H1 (cell line): ENCODE measurements around the gene GON4L. TPM values are rescaled to one million over a fixed set of nuclear protein-coding genes. Genes with fewer than 3 reads are reported as not detected.

Experiments used
- CREB1 ChIP-seq: IDR thresholded peaks from 2 replicates; pipeline ENCODE4 v1.6.1; 2012; ENCODE audit warnings: inconsistent platforms
- HDAC2 ChIP-seq, 2 experiments: fragments of 300-600 bp in 1 of 2; sonication (generic) in 1 of 2; IDR thresholded peaks; 2 replicates each; pipeline ENCODE4 v1.6.1; 2011 to 2012; ENCODE audit warnings: low read depth in 2 of 2, low read length in 2 of 2, mild to moderate bottlenecking in 2 of 2, moderate library complexity in 2 of 2, borderline replicate concordance in 1 of 2, inconsistent platforms in 1 of 2
- RBBP5 ChIP-seq: IDR thresholded peaks from 2 replicates; pipeline ENCODE4 v1.7.1; 2012; ENCODE audit warnings: low read depth, mild to moderate bottlenecking, inconsistent platforms, low read length, moderate library complexity, borderline replicate concordance
- RNF2 ChIP-seq: fragments of 200-900, 300-1000 bp; sonication (generic); IDR thresholded peaks from 2 replicates; pipeline ENCODE4 v1.7.1; 2016; ENCODE audit warnings: borderline replicate concordance, low read depth, mild to moderate bottlenecking, antibody characterized with exemption, low read length; ENCODE audit not compliant: poor library complexity, severe bottlenecking; ENCODE audit errors: missing control alignments
- TBP ChIP-seq: IDR thresholded peaks from 2 replicates; pipeline ENCODE4 v1.6.1; 2011; ENCODE audit warnings: low read depth, low read length, improper control_type of control experiment
- ZNF274 ChIP-seq: IDR thresholded peaks from 2 replicates; pipeline ENCODE4 v1.7.0; 2012; ENCODE audit warnings: low read length, borderline replicate concordance; ENCODE audit errors: extremely low read depth
- polyA plus RNA-seq, 7 experiments: library from polyadenylated mRNA; depleted of rRNA in 3 of 7; stranded (reverse) in 5 of 7; unstranded in 2 of 7; fragments of >200 nt in 5 of 7; fragments of 200-250 nt in 2 of 7; gene quantifications; 1 replicate in 5 of 7; 2 replicates in 1 of 7; 4 replicates in 1 of 7; pipeline versions ENCODE4 v1.2.1 to v1.2.3, GENCODE V29; 2011 to 2013; ENCODE audit warnings: missing spikeins in 2 of 7, mixed read lengths in 2 of 7
- total RNA-seq: library from RNA; stranded (reverse); fragmentation: NEBNext Ultra II Directional; extraction: Animal tissue kit (Norgen Biotek cat#: 25700); gene quantifications from 2 replicates; pipeline ENCODE4 v1.2.1, GENCODE V29; 2021
- TF ChIP-seq, protein P1 (sequence below): fragments of 300-600 bp; sonication (generic); IDR thresholded peaks from 2 replicates; pipeline ENCODE4 v1.7.1; 2012; ENCODE audit warnings: low read length, moderate library complexity, mild to moderate bottlenecking, inconsistent platforms; ENCODE audit not compliant: insufficient replicate concordance
- TF ChIP-seq, protein P2 (sequence below): IDR thresholded peaks from 2 replicates; pipeline ENCODE4 v1.6.1; 2011; ENCODE audit warnings: low read length, improper control_type of control experiment
- TF ChIP-seq, protein P3 (sequence below): IDR thresholded peaks from 2 replicates; pipeline ENCODE4 v1.6.1; 2012; ENCODE audit warnings: inconsistent platforms

Gene GON4L
- total and polyA plus RNA-seq, 2 of the 8 experiments (the other 6 are each of a cell fraction or from before 2014, with no cell fraction given), result 26.2 to 52.1 TPM

DNA sequence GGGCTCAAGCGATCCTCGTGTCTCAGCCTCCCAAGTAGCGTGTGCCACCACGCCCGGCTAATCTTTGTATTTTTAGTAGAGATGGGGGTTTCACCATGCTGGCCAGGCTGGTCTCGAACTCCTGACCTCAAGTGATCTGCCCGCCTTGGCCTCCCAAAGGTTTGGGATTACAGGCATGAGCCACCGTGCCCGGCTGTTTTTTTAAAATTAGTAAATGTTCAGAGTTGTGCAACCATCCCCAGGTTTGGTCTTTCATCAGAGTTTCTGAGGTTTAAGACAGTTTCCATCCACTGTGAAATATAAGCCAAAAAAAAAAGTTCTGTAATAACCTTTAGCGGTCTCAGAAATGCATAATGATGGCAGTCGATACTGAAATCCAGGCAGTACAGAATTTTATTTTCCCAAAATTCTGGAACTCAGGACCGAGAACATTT lies 1.8 kb upstream of the GON4L start (continued):
- TF ChIP-seq, protein P1, sequence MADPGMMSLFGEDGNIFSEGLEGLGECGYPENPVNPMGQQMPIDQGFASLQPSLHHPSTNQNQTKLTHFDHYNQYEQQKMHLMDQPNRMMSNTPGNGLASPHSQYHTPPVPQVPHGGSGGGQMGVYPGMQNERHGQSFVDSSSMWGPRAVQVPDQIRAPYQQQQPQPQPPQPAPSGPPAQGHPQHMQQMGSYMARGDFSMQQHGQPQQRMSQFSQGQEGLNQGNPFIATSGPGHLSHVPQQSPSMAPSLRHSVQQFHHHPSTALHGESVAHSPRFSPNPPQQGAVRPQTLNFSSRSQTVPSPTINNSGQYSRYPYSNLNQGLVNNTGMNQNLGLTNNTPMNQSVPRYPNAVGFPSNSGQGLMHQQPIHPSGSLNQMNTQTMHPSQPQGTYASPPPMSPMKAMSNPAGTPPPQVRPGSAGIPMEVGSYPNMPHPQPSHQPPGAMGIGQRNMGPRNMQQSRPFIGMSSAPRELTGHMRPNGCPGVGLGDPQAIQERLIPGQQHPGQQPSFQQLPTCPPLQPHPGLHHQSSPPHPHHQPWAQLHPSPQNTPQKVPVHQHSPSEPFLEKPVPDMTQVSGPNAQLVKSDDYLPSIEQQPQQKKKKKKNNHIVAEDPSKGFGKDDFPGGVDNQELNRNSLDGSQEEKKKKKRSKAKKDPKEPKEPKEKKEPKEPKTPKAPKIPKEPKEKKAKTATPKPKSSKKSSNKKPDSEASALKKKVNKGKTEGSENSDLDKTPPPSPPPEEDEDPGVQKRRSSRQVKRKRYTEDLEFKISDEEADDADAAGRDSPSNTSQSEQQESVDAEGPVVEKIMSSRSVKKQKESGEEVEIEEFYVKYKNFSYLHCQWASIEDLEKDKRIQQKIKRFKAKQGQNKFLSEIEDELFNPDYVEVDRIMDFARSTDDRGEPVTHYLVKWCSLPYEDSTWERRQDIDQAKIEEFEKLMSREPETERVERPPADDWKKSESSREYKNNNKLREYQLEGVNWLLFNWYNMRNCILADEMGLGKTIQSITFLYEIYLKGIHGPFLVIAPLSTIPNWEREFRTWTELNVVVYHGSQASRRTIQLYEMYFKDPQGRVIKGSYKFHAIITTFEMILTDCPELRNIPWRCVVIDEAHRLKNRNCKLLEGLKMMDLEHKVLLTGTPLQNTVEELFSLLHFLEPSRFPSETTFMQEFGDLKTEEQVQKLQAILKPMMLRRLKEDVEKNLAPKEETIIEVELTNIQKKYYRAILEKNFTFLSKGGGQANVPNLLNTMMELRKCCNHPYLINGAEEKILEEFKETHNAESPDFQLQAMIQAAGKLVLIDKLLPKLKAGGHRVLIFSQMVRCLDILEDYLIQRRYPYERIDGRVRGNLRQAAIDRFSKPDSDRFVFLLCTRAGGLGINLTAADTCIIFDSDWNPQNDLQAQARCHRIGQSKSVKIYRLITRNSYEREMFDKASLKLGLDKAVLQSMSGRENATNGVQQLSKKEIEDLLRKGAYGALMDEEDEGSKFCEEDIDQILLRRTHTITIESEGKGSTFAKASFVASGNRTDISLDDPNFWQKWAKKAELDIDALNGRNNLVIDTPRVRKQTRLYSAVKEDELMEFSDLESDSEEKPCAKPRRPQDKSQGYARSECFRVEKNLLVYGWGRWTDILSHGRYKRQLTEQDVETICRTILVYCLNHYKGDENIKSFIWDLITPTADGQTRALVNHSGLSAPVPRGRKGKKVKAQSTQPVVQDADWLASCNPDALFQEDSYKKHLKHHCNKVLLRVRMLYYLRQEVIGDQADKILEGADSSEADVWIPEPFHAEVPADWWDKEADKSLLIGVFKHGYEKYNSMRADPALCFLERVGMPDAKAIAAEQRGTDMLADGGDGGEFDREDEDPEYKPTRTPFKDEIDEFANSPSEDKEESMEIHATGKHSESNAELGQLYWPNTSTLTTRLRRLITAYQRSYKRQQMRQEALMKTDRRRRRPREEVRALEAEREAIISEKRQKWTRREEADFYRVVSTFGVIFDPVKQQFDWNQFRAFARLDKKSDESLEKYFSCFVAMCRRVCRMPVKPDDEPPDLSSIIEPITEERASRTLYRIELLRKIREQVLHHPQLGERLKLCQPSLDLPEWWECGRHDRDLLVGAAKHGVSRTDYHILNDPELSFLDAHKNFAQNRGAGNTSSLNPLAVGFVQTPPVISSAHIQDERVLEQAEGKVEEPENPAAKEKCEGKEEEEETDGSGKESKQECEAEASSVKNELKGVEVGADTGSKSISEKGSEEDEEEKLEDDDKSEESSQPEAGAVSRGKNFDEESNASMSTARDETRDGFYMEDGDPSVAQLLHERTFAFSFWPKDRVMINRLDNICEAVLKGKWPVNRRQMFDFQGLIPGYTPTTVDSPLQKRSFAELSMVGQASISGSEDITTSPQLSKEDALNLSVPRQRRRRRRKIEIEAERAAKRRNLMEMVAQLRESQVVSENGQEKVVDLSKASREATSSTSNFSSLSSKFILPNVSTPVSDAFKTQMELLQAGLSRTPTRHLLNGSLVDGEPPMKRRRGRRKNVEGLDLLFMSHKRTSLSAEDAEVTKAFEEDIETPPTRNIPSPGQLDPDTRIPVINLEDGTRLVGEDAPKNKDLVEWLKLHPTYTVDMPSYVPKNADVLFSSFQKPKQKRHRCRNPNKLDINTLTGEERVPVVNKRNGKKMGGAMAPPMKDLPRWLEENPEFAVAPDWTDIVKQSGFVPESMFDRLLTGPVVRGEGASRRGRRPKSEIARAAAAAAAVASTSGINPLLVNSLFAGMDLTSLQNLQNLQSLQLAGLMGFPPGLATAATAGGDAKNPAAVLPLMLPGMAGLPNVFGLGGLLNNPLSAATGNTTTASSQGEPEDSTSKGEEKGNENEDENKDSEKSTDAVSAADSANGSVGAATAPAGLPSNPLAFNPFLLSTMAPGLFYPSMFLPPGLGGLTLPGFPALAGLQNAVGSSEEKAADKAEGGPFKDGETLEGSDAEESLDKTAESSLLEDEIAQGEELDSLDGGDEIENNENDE, result no peak
- TF ChIP-seq CREB1, result no peak
- TF ChIP-seq, protein P2, sequence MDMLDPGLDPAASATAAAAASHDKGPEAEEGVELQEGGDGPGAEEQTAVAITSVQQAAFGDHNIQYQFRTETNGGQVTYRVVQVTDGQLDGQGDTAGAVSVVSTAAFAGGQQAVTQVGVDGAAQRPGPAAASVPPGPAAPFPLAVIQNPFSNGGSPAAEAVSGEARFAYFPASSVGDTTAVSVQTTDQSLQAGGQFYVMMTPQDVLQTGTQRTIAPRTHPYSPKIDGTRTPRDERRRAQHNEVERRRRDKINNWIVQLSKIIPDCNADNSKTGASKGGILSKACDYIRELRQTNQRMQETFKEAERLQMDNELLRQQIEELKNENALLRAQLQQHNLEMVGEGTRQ, result no peak
- no peak for TF ChIP-seq RBBP5
- TF ChIP-seq RNF2, result no peak
- TF ChIP-seq, protein P3, sequence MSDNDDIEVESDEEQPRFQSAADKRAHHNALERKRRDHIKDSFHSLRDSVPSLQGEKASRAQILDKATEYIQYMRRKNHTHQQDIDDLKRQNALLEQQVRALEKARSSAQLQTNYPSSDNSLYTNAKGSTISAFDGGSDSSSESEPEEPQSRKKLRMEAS, result no peak
- TF ChIP-seq ZNF274, result no peak
- TF ChIP-seq HDAC2 (IDR thresholded peaks at IDR 0.05; ENCODE audit: borderline replicate concordance in 1 of 2, low read depth in 2 of 2, low read length in 2 of 2), result no peak
- no peak for TF ChIP-seq TBP
